ENCODE results near the gene GPR150. TPM values are rescaled to one million over a fixed set of nuclear protein-coding genes. Genes with fewer than 3 reads are reported as not detected.
"Not testable (repeated sequence)": the region's sequence is repeated elsewhere in the genome, so short reads cannot be mapped to it uniquely, and the experiment has no call there.

The GPR150 gene
- total and polyA plus RNA-seq, 4 donors: 0.23 TPM; not detected in 3

- Histone ChIP-seq H3K4me3 (ENCODE audit: low read length in 2 of 2) (no peak overlapping the region), H3K4me1 (ENCODE audit: control insufficient read depth in 1 of 2, insufficient read depth in 2 of 2, low read length in 2 of 2) (no peaks in the 10 kb centered on the region), H3K9me3 (ENCODE audit: control insufficient read depth, low read length) (no peaks in the 10 kb centered on the region), H3K36me3 (ENCODE audit: control insufficient read depth in 1 of 2, insufficient read depth in 2 of 2, low read length in 1 of 2) (no peaks in the 10 kb centered on the region), H3K27me3 (ENCODE audit: control insufficient read depth in 1 of 2, insufficient read depth in 2 of 2, low read length in 1 of 2) (no peaks in the 10 kb centered on the region), H3K27ac (ENCODE audit: low read depth in 1 of 2, low read length in 2 of 2) (no peak overlapping the region)
- intact Hi-C loops (cut with DNase I): no loop called here
- DNase-seq (no peak), ATAC-seq (ENCODE audit: low FRiP score) (no peak)
- WGBS, 2 donors: 88 to 100% methylated on average over 1 of the region's 1 CpG
These were observed 9.0 kb downstream of the GPR150 start for GRCh38 chr5:95628933-95629332.

GRCh38 chr5:95630394-95630917 lies 10.6 kb downstream of the GPR150 start:
- ATAC-seq (ENCODE audit: low FRiP score) (no peak), DNase-seq (no peak)
- Histone ChIP-seq H3K36me3 (ENCODE audit: control insufficient read depth in 1 of 2, insufficient read depth in 2 of 2, low read length in 1 of 2) (no peaks in the 10 kb centered on the region), H3K27me3 (ENCODE audit: control insufficient read depth in 1 of 2, insufficient read depth in 2 of 2, low read length in 1 of 2) (no peaks in the 10 kb centered on the region), H3K9me3 (ENCODE audit: control insufficient read depth, low read length) (no peaks in the 10 kb centered on the region), H3K4me1 (ENCODE audit: control insufficient read depth in 1 of 2, insufficient read depth in 2 of 2, low read length in 2 of 2) (no peaks in the 10 kb centered on the region), H3K4me3 (ENCODE audit: low read length in 2 of 2) (peak overlapping the region in 1 of 2 donors; percentile 18), H3K27ac (ENCODE audit: low read depth in 1 of 2, low read length in 2 of 2) (no peak overlapping the region)
- 93 to 96% methylated on average over 5 of the region's 5 CpGs for WGBS, 2 donors
- intact Hi-C loops (cut with DNase I): no loop called here

- H3K36me3 ChIP-seq (ENCODE audit: control insufficient read depth in 1 of 2, insufficient read depth in 2 of 2, low read length in 1 of 2): no peaks in the 10 kb centered on the region
- no peak overlapping the region for H3K4me3 ChIP-seq (ENCODE audit: low read length in 2 of 2)
- DNase-seq (no peak), ATAC-seq (ENCODE audit: low FRiP score) (no peak)
- 45 to 50% methylated on average over 2 of the region's 2 CpGs for WGBS, 2 donors
- no peak overlapping the region for H3K27ac ChIP-seq (ENCODE audit: low read depth in 1 of 2, low read length in 2 of 2)
- no peaks in the 10 kb centered on the region for H3K27me3 ChIP-seq (ENCODE audit: control insufficient read depth in 1 of 2, insufficient read depth in 2 of 2, low read length in 1 of 2)
- intact Hi-C loops (cut with DNase I): no loop called here
- H3K9me3 ChIP-seq (ENCODE audit: control insufficient read depth, low read length): no peaks in the 10 kb centered on the region
- no peaks in the 10 kb centered on the region for H3K4me1 ChIP-seq (ENCODE audit: control insufficient read depth in 1 of 2, insufficient read depth in 2 of 2, low read length in 2 of 2)
These were observed 11.5 kb downstream of the GPR150 start for GRCh38 chr5:95631255-95631958.

- Histone ChIP-seq H3K4me3 (ENCODE audit: low read length in 2 of 2) (no peak overlapping the region), H3K4me1 (ENCODE audit: control insufficient read depth in 1 of 2, insufficient read depth in 2 of 2, low read length in 2 of 2) (no peaks in the 10 kb centered on the region), H3K27ac (ENCODE audit: low read depth in 1 of 2, low read length in 2 of 2) (no peak overlapping the region), H3K27me3 (ENCODE audit: control insufficient read depth in 1 of 2, insufficient read depth in 2 of 2, low read length in 1 of 2) (no peaks in the 10 kb centered on the region), H3K9me3 (ENCODE audit: control insufficient read depth, low read length) (no peaks in the 10 kb centered on the region), H3K36me3 (ENCODE audit: control insufficient read depth in 1 of 2, insufficient read depth in 2 of 2, low read length in 1 of 2) (no peaks in the 10 kb centered on the region)
- DNase-seq: peak in 1 of 2 donors; percentile 50
- intact Hi-C loops (cut with DNase I): no loop called here
- no peak for ATAC-seq (ENCODE audit: low FRiP score)
- 88 to 90% methylated on average over 4 of the region's 4 CpGs for WGBS, 2 donors
These were observed 12.2 kb downstream of the GPR150 start for GRCh38 chr5:95631991-95632675.

GRCh38 chr5:95632942-95633341 lies 13.1 kb downstream of the GPR150 start:
- H3K4me3 ChIP-seq (ENCODE audit: low read length in 2 of 2); intact Hi-C loops (cut with DNase I); ATAC-seq (ENCODE audit: low FRiP score); H3K9me3 ChIP-seq (ENCODE audit: control insufficient read depth, low read length); H3K27ac ChIP-seq (ENCODE audit: low read depth in 1 of 2, low read length in 2 of 2); H3K4me1 ChIP-seq (ENCODE audit: control insufficient read depth in 1 of 2, insufficient read depth in 2 of 2, low read length in 2 of 2); DNase-seq; H3K27me3 ChIP-seq (ENCODE audit: control insufficient read depth in 1 of 2, insufficient read depth in 2 of 2, low read length in 1 of 2); H3K36me3 ChIP-seq (ENCODE audit: control insufficient read depth in 1 of 2, insufficient read depth in 2 of 2, low read length in 1 of 2): not testable (repeated sequence)
- WGBS, 2 donors: 91 to 93% methylated on average over 2 of the region's 2 CpGs

- no peak for DNase-seq
- intact Hi-C loops (cut with DNase I): no loop called here
- Histone ChIP-seq H3K36me3 (ENCODE audit: control insufficient read depth in 1 of 2, insufficient read depth in 2 of 2, low read length in 1 of 2) (no peaks in the 10 kb centered on the region), H3K4me1 (ENCODE audit: control insufficient read depth in 1 of 2, insufficient read depth in 2 of 2, low read length in 2 of 2) (no peaks in the 10 kb centered on the region), H3K27ac (ENCODE audit: low read depth in 1 of 2, low read length in 2 of 2) (no peak overlapping the region), H3K9me3 (ENCODE audit: control insufficient read depth, low read length) (no peaks in the 10 kb centered on the region), H3K27me3 (ENCODE audit: control insufficient read depth in 1 of 2, insufficient read depth in 2 of 2, low read length in 1 of 2) (no peaks in the 10 kb centered on the region), H3K4me3 (ENCODE audit: low read length in 2 of 2) (no peak overlapping the region)
- no peak for ATAC-seq (ENCODE audit: low FRiP score)
- WGBS, 2 donors: 93 to 98% methylated on average over 3 of the region's 3 CpGs
These were observed 13.8 kb downstream of the GPR150 start for GRCh38 chr5:95633671-95634070.

- DNase-seq (no peak), ATAC-seq (ENCODE audit: low FRiP score) (no peak)
- no peaks in the 10 kb centered on the region for H3K9me3 ChIP-seq (ENCODE audit: control insufficient read depth, low read length)
- H3K27ac ChIP-seq (ENCODE audit: low read depth in 1 of 2, low read length in 2 of 2): no peak overlapping the region
- no peaks in the 10 kb centered on the region for H3K36me3 ChIP-seq (ENCODE audit: control insufficient read depth in 1 of 2, insufficient read depth in 2 of 2, low read length in 1 of 2)
- WGBS, 2 donors: 94 to 95% methylated on average over 3 of the region's 3 CpGs
- H3K27me3 ChIP-seq (ENCODE audit: control insufficient read depth in 1 of 2, insufficient read depth in 2 of 2, low read length in 1 of 2): no peaks in the 10 kb centered on the region
- no peak overlapping the region for H3K4me3 ChIP-seq (ENCODE audit: low read length in 2 of 2)
- intact Hi-C loops (cut with DNase I): no loop called here
- H3K4me1 ChIP-seq (ENCODE audit: control insufficient read depth in 1 of 2, insufficient read depth in 2 of 2, low read length in 2 of 2): no peaks in the 10 kb centered on the region
These were observed 14.2 kb downstream of the GPR150 start for GRCh38 chr5:95634081-95634480.

GRCh38 chr5:95638632-95639031 lies 18.7 kb downstream of the GPR150 start:
- intact Hi-C loops (cut with DNase I): no loop called here
- no peak overlapping the region for H3K4me3 ChIP-seq (ENCODE audit: low read length in 2 of 2)
- DNase-seq (no peak), ATAC-seq (ENCODE audit: low FRiP score) (no peak)
- no peaks in the 10 kb centered on the region for H3K27me3 ChIP-seq (ENCODE audit: control insufficient read depth in 1 of 2, insufficient read depth in 2 of 2, low read length in 1 of 2)
- no peak overlapping the region for H3K27ac ChIP-seq (ENCODE audit: low read depth in 1 of 2, low read length in 2 of 2)
- peaks cover 2% of the 10 kb centered on the region for H3K9me3 ChIP-seq (ENCODE audit: control insufficient read depth, low read length)
- H3K4me1 ChIP-seq (ENCODE audit: control insufficient read depth in 1 of 2, insufficient read depth in 2 of 2, low read length in 2 of 2): no peaks in the 10 kb centered on the region
- no peaks in the 10 kb centered on the region for H3K36me3 ChIP-seq (ENCODE audit: control insufficient read depth in 1 of 2, insufficient read depth in 2 of 2, low read length in 1 of 2)
- WGBS, 2 donors: 78 to 85% methylated on average over 3 of the region's 3 CpGs

- peak overlapping the region in 1 of 2 donors; percentile 10 for H3K27ac ChIP-seq (ENCODE audit: low read depth in 1 of 2, low read length in 2 of 2)
- H3K36me3 ChIP-seq (ENCODE audit: control insufficient read depth in 1 of 2, insufficient read depth in 2 of 2, low read length in 1 of 2): no peaks in the 10 kb centered on the region
- H3K27me3 ChIP-seq (ENCODE audit: control insufficient read depth in 1 of 2, insufficient read depth in 2 of 2, low read length in 1 of 2): no peaks in the 10 kb centered on the region
- no peaks in the 10 kb centered on the region for H3K4me1 ChIP-seq (ENCODE audit: control insufficient read depth in 1 of 2, insufficient read depth in 2 of 2, low read length in 2 of 2)
- WGBS, 2 donors: 64 to 75% methylated on average over 5 of the region's 5 CpGs
- intact Hi-C loops (cut with DNase I): no loop called here
- DNase-seq (no peak), ATAC-seq (ENCODE audit: low FRiP score) (no peak)
- peaks cover 2% of the 10 kb centered on the region for H3K9me3 ChIP-seq (ENCODE audit: control insufficient read depth, low read length)
- no peak overlapping the region for H3K4me3 ChIP-seq (ENCODE audit: low read length in 2 of 2)
These were observed 21.9 kb downstream of the GPR150 start for GRCh38 chr5:95641741-95642220.

All from aorta (tissue), 5 donors.